GM12878 (cell line): ENCODE results near the gene SLITRK5. TPM values are rescaled to one million over a fixed set of nuclear protein-coding genes. Genes with fewer than 3 reads are reported as not detected.

Experiments
- ATAC-seq: fragments of 200-7000 bp; cut with Tn5 transposase; 3 replicates; pipeline ENCODE4 v1.9.1; 2020; ENCODE audit warnings: mild to moderate bottlenecking, moderate library complexity
- BruUV-seq: library from RNA; stranded (reverse); fragments of 400-500 nt; replicated peaks from 2 replicates; lab custom pipeline; 2021; lab: Mats Ljungman, UMichigan
- CTCF ChIA-PET: fragments of 300-600 bp; sonication (Branson Sonifier 250); formaldehyde crosslinking; extraction: SDS; loops from one replicate; lab custom pipeline; 2021; ENCODE audit warnings: inconsistent platforms; lab: Yijun Ruan, JAX
- POLR2A ChIA-PET: fragments of 350-600 bp; formaldehyde crosslinking; extraction: SDS; loops from one replicate; lab custom pipeline; 2021; ENCODE audit warnings: inconsistent platforms; lab: Charles Lee
- RAD21 ChIA-PET: fragments of 300-600 bp; sonication (Branson Sonifier 250); formaldehyde crosslinking; loops from one replicate; lab custom pipeline; 2023; ENCODE audit warnings: antibody characterized with exemption; ENCODE audit not compliant: unreplicated experiment; lab: Charles Lee
- SMC1A ChIA-PET: fragments of 300-600 bp; sonication (Branson Sonifier 250); formaldehyde crosslinking; loops from one replicate; lab custom pipeline; 2023; ENCODE audit not compliant: unreplicated experiment, uncharacterized antibody; lab: Charles Lee
- DNase-seq: peaks from one replicate; pipeline ENCODE4 v3.0.0-alpha.2; 2011; ENCODE audit warnings: low read depth, low spot score
- FAIRE-seq: peaks from 3 replicates; lab custom pipeline; 2011; peaks lifted over from hg19 to GRCh38; lab: Jason Lieb, UNC
- H2AFZ ChIP-seq: 2 replicates; pipeline ENCODE4 v1.6.0; 2011; ENCODE audit warnings: low read depth, low read length, control low read depth; ENCODE audit not compliant: control insufficient read depth
- H3K27ac ChIP-seq: 2 replicates; pipeline ENCODE4 v1.5.1; 2011; ENCODE audit warnings: control low read depth; ENCODE audit not compliant: control insufficient read depth, insufficient read depth
- H3K27me3 ChIP-seq, 2 experiments: replicated peaks in 1 of 2; 2 replicates each; pipeline versions ENCODE4 v1.6.0 to v1.6.1; 2011; ENCODE audit warnings: low read length in 1 of 2; ENCODE audit not compliant: control insufficient read depth in 2 of 2, insufficient read depth in 2 of 2
- H3K36me3 ChIP-seq, 2 experiments: 2 replicates each; pipeline ENCODE4 v1.5.1; 2011; ENCODE audit warnings: low read length in 1 of 2; ENCODE audit not compliant: control insufficient read depth in 2 of 2, insufficient read depth in 2 of 2
- H3K4me1 ChIP-seq: 2 replicates; pipeline ENCODE4 v1.6.1; 2011; ENCODE audit warnings: mild to moderate bottlenecking, low read length, moderate library complexity, mixed read lengths; ENCODE audit not compliant: control insufficient read depth, insufficient read depth
- H3K4me2 ChIP-seq: 2 replicates; pipeline ENCODE4 v1.6.0; 2011; ENCODE audit warnings: control low read depth; ENCODE audit not compliant: control insufficient read depth, insufficient read depth
- H3K4me3 ChIP-seq: fragments of 200-600 bp; sonication (generic); 2 replicates; pipeline ENCODE4 v1.5.1; 2016
- H3K79me2 ChIP-seq: 2 replicates; pipeline ENCODE4 v1.6.0; 2011; ENCODE audit warnings: low read length; ENCODE audit not compliant: control insufficient read depth, insufficient read depth
- H3K9ac ChIP-seq: 2 replicates; pipeline ENCODE4 v1.8.0; 2011; ENCODE audit warnings: low read length, control low read depth, mixed read lengths; ENCODE audit not compliant: control insufficient read depth, insufficient read depth
- H3K9me3 ChIP-seq: replicated peaks from 3 replicates; pipeline ENCODE4 v1.5.1; 2011; ENCODE audit warnings: mild to moderate bottlenecking, low read length; ENCODE audit not compliant: control insufficient read depth, insufficient read depth
- H4K20me1 ChIP-seq: 2 replicates; pipeline ENCODE4 v1.6.0; 2011; ENCODE audit not compliant: control insufficient read depth, insufficient read depth
- ASH2L ChIP-seq: fragments of 300-600, 200-600 bp; sonication (generic); IDR thresholded peaks from 2 replicates; pipeline ENCODE4 v1.6.1; 2017; ENCODE audit warnings: low read depth, mild to moderate bottlenecking, borderline replicate concordance
- BCL11A ChIP-seq: IDR thresholded peaks from 2 replicates; pipeline ENCODE4 v1.6.1; 2011; ENCODE audit warnings: low read depth, low read length
- CBX5 ChIP-seq: sonication (generic); IDR thresholded peaks from 2 replicates; pipeline ENCODE4 v1.6.1; 2016; ENCODE audit warnings: low read depth, moderate library complexity, mild to moderate bottlenecking, inconsistent platforms
- CHD2 ChIP-seq: IDR thresholded peaks from 2 replicates; pipeline ENCODE4 v1.6.1; 2011; ENCODE audit warnings: low read depth, low read length, improper control_type of control experiment, borderline replicate concordance
- CHD4 ChIP-seq: fragments of 200-600 bp; sonication (generic); IDR thresholded peaks from 2 replicates; pipeline ENCODE4 v1.6.1; 2016; ENCODE audit warnings: mild to moderate bottlenecking
- FOS ChIP-seq: IDR thresholded peaks from 3 replicates; pipeline ENCODE4 v1.6.1; 2011; ENCODE audit warnings: borderline replicate concordance; ENCODE audit not compliant: insufficient read length; ENCODE audit errors: extremely low read depth
- IKZF2 ChIP-seq, 2 experiments: fragments of 450-650 bp; IDR thresholded peaks; 2 replicates each; pipeline ENCODE4 v1.6.1; 2017; ENCODE audit warnings: mild to moderate bottlenecking in 2 of 2, moderate library complexity in 2 of 2
- NFIC ChIP-seq: IDR thresholded peaks from 2 replicates; pipeline ENCODE4 v1.6.1; 2012; ENCODE audit warnings: low read depth, mild to moderate bottlenecking, inconsistent platforms, low read length, moderate library complexity
- POLR2AphosphoS2 ChIP-seq: IDR thresholded peaks from 2 replicates; pipeline ENCODE4 v1.6.1; 2011; ENCODE audit warnings: low read depth, mild to moderate bottlenecking, low read length, improper control_type of control experiment, moderate library complexity
- SREBF1 ChIP-seq: IDR thresholded peaks from 2 replicates; pipeline ENCODE4 v1.6.1; 2012; ENCODE audit warnings: mild to moderate bottlenecking, low read length
- SRF ChIP-seq, 2 experiments: IDR thresholded peaks; 2 replicates each; pipeline ENCODE4 v1.6.1; 2011; ENCODE audit warnings: low read depth in 2 of 2, low read length in 2 of 2, mild to moderate bottlenecking in 1 of 2, moderate library complexity in 1 of 2
- SUPT20H ChIP-seq: IDR thresholded peaks from 2 replicates; pipeline ENCODE4 v1.6.1; 2011; ENCODE audit warnings: low read depth, mild to moderate bottlenecking, low read length, moderate library complexity, borderline replicate concordance; ENCODE audit not compliant: control insufficient read depth
- TARDBP ChIP-seq: IDR thresholded peaks from 2 replicates; pipeline ENCODE4 v1.6.1; 2016; ENCODE audit warnings: borderline replicate concordance
- TCF3 ChIP-seq: IDR thresholded peaks from 2 replicates; pipeline ENCODE4 v1.6.1; 2012; ENCODE audit warnings: low read depth, mild to moderate bottlenecking, low read length, borderline replicate concordance; ENCODE audit not compliant: insufficient read depth
- WGBS: methylation state at CpG from one replicate; pipeline ENCODE4 v1.1.6; 2016; ENCODE audit warnings: low lambda C conversion rate; ENCODE audit not compliant: insufficient replicate concordance, insufficient coverage; ENCODE audit errors: missing lambda C conversion rate; 5-methylcytosine and 5-hydroxymethylcytosine counted together
- in situ Hi-C: fragments of 300-500 bp; cut with MboI; formaldehyde crosslinking; loops from 9 replicates; pipeline ENCODE4 v1.14.3; 2018; ENCODE audit warnings: mixed read lengths
- intact Hi-C: fragments of 100-400 bp; cut with micrococcal nuclease; formaldehyde crosslinking; loops from one replicate; pipeline ENCODE4 v1.14.2; 2022; ENCODE audit not compliant: unreplicated experiment
- polyA plus RNA-seq, 11 experiments: library from polyadenylated mRNA; depleted of rRNA in 4 of 11; unstranded in 6 of 11; stranded (reverse) in 5 of 11; fragments of >200 nt; fragmentation: Nextera tagmentation in 4 of 11; fragmentation: Illumina TruSeq in 1 of 11; extraction: Ambion mirVana in 4 of 11; extraction: Trizol in 1 of 11; gene quantifications; 1 replicate in 1 of 11; 2 replicates in 10 of 11; pipeline versions ENCODE4 v1.2.1 to v1.2.3, GENCODE V29; 2011 to 2016; ENCODE audit warnings: inconsistent platforms in 2 of 11, missing spikeins in 2 of 11, low read depth in 1 of 11
- total RNA-seq, 4 experiments: library from RNA; depleted of rRNA in 3 of 4; stranded (reverse); fragments of >200 nt in 3 of 4; fragmentation: Illumina TruSeq in 1 of 4; extraction: Trizol in 1 of 4; gene quantifications; 2 replicates each; pipeline versions ENCODE4 v1.2.1 to v1.2.3, GENCODE V29; 2013 to 2021
- TF ChIP-seq, protein P1 (sequence below): fragments of 450-650 bp; IDR thresholded peaks from 2 replicates; pipeline ENCODE4 v1.6.1; 2018; ENCODE audit warnings: borderline replicate concordance, mild to moderate bottlenecking; ENCODE audit not compliant: partially characterized antibody
- TF ChIP-seq, protein P2 (sequence below): fragments of 450-650 bp; formaldehyde crosslinking; IDR thresholded peaks from 2 replicates; pipeline ENCODE4 v1.4.0; 2020; ENCODE audit warnings: mild to moderate bottlenecking, moderate library complexity
- TF ChIP-seq, protein P3 (sequence below): fragments of 450-650 bp; IDR thresholded peaks from 2 replicates; pipeline ENCODE4 v1.6.1; 2017; ENCODE audit warnings: borderline replicate concordance

The SLITRK5 gene
- total and polyA plus RNA-seq, 10 of the 15 experiments (the other 5 are each of a cell fraction or from before 2014, with no cell fraction given) = under 0.01 to 0.08 (median under 0.01) TPM; not detected in 7

DNA sequence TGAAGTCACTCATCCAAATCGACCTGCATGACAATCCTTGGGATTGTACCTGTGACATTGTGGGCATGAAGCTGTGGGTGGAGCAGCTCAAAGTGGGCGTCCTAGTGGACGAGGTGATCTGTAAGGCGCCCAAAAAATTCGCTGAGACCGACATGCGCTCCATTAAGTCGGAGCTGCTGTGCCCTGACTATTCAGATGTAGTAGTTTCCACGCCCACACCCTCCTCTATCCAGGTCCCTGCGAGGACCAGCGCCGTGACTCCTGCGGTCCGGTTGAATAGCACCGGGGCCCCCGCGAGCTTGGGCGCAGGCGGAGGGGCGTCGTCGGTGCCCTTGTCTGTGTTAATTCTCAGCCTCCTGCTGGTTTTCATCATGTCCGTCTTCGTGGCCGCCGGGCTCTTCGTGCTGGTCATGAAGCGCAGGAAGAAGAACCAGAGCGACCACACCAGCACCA lies 5.9 kb downstream of the SLITRK5 start:
- DNase-seq (no peak), ATAC-seq (no peak), FAIRE-seq (no peak)
- POLR2A ChIA-PET = no interaction called here
- H3K4me3 ChIP-seq = no peak overlapping the region
- CTCF ChIA-PET = no interaction called here
- WGBS = 78% methylated on average over 29 of the region's 29 CpGs
- RAD21 ChIA-PET = no interaction called here
- in situ Hi-C loops = no loop called here
- H3K4me1 ChIP-seq = no peaks in the 10 kb centered on the region
- SMC1A ChIA-PET = no interaction called here
- no peaks in the 10 kb centered on the region; the same call in 2 of the 3 replicates for H3K9me3 ChIP-seq
- intact Hi-C loops = no loop called here
- H3K9ac ChIP-seq = no peak overlapping the region
- H3K27ac ChIP-seq = no peak overlapping the region
- no peaks in the 10 kb centered on the region; a peak in 3 of 4 replicates for H3K27me3 ChIP-seq
- H3K79me2 ChIP-seq = no peaks in the 10 kb centered on the region
- H3K4me2 ChIP-seq = no peak overlapping the region
- no peaks in the 10 kb centered on the region for H4K20me1 ChIP-seq
- no TSS peak for BruUV-seq
- H2AFZ ChIP-seq = no peak overlapping the region
- no peaks in the 10 kb centered on the region for H3K36me3 ChIP-seq
- TF ChIP-seq CHD2 = no peak
- TF ChIP-seq NFIC = no peak
- no peak for TF ChIP-seq IKZF2 (IDR thresholded peaks at IDR 0.05)
- no peak for TF ChIP-seq CHD4
- no peak for TF ChIP-seq SUPT20H
- no peak for TF ChIP-seq TCF3
- no peak for TF ChIP-seq FOS
- TF ChIP-seq ASH2L = no peak
- TF ChIP-seq, protein P1, sequence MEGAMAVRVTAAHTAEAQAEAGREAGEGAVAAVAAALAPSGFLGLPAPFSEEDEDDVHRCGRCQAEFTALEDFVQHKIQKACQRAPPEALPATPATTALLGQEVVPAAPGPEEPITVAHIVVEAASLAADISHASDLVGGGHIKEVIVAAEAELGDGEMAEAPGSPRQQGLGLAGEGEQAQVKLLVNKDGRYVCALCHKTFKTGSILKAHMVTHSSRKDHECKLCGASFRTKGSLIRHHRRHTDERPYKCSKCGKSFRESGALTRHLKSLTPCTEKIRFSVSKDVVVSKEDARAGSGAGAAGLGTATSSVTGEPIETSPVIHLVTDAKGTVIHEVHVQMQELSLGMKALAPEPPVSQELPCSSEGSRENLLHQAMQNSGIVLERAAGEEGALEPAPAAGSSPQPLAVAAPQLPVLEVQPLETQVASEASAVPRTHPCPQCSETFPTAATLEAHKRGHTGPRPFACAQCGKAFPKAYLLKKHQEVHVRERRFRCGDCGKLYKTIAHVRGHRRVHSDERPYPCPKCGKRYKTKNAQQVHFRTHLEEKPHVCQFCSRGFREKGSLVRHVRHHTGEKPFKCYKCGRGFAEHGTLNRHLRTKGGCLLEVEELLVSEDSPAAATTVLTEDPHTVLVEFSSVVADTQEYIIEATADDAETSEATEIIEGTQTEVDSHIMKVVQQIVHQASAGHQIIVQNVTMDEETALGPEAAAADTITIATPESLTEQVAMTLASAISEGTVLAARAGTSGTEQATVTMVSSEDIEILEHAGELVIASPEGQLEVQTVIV = no peak
- TF ChIP-seq TARDBP = no peak
- TF ChIP-seq SREBF1 = no peak
- no peak for TF ChIP-seq SRF (IDR thresholded peaks at IDR 0.05; ENCODE audit: low read depth in 2 of 2, low read length in 2 of 2)
- no peak for TF ChIP-seq BCL11A
- TF ChIP-seq, protein P2, sequence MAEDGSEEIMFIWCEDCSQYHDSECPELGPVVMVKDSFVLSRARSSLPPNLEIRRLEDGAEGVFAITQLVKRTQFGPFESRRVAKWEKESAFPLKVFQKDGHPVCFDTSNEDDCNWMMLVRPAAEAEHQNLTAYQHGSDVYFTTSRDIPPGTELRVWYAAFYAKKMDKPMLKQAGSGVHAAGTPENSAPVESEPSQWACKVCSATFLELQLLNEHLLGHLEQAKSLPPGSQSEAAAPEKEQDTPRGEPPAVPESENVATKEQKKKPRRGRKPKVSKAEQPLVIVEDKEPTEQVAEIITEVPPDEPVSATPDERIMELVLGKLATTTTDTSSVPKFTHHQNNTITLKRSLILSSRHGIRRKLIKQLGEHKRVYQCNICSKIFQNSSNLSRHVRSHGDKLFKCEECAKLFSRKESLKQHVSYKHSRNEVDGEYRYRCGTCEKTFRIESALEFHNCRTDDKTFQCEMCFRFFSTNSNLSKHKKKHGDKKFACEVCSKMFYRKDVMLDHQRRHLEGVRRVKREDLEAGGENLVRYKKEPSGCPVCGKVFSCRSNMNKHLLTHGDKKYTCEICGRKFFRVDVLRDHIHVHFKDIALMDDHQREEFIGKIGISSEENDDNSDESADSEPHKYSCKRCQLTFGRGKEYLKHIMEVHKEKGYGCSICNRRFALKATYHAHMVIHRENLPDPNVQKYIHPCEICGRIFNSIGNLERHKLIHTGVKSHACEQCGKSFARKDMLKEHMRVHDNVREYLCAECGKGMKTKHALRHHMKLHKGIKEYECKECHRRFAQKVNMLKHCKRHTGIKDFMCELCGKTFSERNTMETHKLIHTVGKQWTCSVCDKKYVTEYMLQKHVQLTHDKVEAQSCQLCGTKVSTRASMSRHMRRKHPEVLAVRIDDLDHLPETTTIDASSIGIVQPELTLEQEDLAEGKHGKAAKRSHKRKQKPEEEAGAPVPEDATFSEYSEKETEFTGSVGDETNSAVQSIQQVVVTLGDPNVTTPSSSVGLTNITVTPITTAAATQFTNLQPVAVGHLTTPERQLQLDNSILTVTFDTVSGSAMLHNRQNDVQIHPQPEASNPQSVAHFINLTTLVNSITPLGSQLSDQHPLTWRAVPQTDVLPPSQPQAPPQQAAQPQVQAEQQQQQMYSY (CRISPR knock-in tag) = no peak
- TF ChIP-seq, protein P3, sequence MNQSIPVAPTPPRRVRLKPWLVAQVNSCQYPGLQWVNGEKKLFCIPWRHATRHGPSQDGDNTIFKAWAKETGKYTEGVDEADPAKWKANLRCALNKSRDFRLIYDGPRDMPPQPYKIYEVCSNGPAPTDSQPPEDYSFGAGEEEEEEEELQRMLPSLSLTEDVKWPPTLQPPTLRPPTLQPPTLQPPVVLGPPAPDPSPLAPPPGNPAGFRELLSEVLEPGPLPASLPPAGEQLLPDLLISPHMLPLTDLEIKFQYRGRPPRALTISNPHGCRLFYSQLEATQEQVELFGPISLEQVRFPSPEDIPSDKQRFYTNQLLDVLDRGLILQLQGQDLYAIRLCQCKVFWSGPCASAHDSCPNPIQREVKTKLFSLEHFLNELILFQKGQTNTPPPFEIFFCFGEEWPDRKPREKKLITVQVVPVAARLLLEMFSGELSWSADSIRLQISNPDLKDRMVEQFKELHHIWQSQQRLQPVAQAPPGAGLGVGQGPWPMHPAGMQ = no peak
- no peak for TF ChIP-seq CBX5
- no peak for TF ChIP-seq POLR2AphosphoS2
